ENCODE results near the gene HABP2.

DNA sequence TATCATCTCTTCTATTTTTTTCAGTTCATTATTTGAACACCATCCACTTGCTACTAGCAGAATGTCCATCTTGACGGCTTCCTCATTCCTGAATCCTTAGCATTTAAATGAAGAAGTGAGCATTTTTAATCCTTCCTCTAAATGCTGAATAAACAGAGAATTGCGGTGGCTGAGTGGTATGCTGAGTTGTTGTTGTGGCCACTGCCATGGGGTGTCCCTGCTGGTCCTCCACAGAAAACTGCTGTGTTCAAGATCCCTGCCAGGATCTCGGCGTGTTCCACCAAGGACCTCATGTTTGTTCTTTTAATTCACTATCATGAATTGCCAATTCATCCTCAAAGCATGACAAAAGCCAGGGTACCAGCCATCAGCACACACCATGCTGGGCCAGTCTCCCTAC lies 48.9 kb upstream of the HABP2 start:
- TF ChIP-seq POLR2A (IDR thresholded peaks at IDR 0.05; ENCODE audit: low read depth, low read length), result no peak
- no peak for TF ChIP-seq TAF1 (IDR thresholded peaks at IDR 0.05; ENCODE audit: borderline replicate concordance, low read depth, low read length)
- no peak for TF ChIP-seq POLR2AphosphoS5 (IDR thresholded peaks at IDR 0.05; ENCODE audit: low read depth, low read length)
